Measurements from ENCODE around the gene MRRF.
"Not testable (repeated sequence)": the region's sequence is repeated elsewhere in the genome, so short reads cannot be mapped to it uniquely, and the experiment has no call there.

The MRRF gene

DNA sequence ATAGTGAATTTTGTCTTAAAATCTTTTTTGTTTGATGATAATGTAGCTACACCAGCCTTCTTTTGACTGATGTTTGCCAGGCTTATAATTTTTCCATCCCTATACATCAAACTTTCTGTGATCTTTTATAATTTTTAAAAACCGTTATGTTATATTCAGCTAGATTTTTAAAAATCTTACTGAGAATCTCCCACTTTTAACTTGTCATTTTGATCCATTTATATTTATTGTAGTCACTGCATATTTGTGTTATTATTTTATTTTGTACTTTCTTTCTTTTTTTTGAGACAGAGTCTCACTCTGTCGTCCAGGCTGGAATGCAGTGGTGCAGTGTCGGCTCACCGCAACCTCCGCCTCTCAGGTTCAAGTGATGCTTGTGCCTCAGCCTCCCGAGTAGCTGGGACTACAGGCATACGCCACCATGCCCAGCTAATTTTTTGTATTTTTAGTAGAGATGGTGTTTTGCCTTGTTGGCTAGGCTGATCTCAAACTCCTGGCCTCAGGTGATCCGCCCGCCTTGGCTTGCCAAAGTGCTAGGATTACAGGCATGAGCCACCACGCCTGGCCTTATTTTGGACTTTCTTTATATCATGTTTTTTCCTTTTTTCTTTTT, 12.7 kb downstream of the MRRF start:
- no peak for DNase-seq

DNA sequence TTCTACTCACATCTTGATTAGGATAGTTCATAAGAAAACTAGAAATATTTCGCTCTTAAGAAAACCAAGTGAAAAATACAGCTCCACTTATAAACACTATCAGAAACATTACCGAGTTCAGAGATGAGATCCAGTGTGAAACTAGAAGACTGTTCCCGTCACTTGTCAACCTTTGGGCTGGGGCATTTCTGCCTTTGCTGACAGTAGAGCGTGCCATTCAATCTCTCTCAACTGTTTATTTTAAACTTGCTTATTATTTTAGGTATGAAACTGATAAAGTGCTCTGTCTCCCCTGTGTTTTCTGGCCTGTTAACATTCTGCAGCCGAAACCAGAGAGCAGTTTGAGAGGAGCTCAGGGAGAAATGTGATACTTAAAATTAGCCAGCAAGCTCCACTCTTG, 16.7 kb downstream of the MRRF start:
- no peak for DNase-seq

DNA sequence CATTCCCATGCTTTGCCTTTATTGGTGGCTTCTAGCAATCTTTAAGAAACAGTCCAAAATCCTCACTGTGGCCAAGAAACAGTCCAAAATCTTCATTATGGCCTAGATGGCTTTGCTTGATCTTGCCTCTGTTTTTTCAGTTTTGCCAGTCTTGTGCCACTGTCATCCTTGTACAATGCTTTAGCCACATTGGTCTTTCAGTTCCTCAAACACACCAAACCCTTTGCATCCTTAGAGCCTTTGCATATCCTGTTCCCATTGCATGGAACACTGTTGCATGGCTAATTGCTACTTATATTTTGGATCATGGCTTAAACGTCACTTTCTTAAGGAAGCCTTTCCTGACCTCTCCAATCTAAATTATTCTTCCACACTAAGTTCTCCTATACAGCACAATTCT, 22.1 kb downstream of the MRRF start:
- no peak for DNase-seq

DNA sequence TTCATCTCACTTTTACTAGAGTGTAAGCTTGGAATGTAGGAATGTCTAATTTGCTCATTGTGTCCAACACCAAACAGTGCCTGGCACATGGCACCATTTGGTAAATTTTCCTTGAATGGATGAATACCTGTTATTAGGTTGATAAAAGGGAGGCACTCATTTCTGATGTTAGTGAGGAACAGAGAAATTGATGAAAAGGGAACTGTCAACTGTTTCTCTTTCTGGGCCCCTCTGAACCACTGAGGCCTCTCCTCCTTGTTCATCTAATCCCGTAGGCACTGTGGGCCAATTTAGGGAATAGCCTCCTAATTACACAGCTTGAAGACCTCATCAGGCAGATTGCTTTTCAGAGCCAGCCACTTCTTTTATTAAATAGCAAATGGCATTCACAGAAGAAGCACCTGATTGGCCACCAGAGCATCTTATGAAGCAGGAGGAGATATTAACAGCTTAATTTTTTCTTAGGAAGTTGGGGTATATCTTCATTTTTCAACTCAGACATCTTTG, 22.6 kb downstream of the MRRF start:
- DNase-seq, result no peak

DNA sequence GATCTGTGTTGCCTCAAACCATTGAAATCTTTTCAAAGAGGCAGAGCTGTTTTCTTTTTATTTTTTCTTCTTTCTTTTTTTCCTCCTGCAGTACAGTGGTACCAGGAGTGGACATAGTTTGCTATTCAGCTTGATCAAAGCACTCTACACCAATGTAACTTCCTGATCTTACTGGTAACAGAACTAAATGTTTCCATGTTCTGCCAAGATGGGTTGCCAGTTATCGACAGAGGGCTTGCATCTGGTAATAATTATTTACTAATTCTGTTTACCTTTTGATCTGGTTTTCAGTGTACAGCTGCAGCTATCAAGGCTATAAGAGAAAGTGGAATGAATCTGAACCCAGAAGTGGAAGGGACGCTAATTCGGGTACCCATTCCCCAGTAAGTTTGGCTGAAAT, 26.8 kb downstream of the MRRF start:
- DNase-seq, result no peak

DNA sequence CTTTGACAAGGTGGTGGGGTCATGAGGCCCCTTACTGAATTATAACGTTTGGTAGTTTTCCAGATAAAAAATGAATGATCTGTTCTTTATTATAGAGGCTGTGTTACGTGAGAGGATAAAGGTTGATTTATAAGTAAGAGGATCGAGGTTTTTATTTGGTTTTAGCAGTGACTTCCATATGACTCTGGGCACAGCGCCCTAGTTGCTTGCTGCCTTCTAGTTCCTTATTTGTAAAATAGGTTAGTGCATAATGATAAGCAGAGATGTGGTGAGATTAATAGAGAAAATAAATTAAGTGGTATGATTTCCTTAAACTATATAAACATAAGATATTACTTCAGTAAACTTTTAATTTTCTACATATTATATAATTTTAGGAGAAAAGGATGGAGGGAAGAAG, 29.8 kb downstream of the MRRF start:
- no peak for DNase-seq

DNA sequence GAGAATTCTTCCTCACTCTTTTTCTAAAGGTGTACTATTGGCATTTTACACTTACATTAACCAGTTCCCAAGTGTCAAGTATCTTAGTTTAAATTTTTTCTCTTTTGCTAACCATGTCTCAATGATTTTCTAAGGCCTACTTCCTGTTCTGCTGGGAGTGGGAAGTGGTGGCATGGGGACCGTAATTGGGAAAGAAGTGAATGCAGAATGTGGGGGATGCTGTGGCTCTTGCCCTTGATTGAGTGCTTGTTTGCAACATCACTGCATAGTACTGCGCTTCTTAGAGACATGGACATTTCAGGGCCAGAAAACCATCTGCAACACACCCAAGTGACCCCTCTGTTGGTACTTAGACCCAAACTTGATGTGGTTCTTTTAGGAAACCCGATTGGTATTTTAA, 32.8 kb downstream of the MRRF start:
- no peak for DNase-seq

DNA sequence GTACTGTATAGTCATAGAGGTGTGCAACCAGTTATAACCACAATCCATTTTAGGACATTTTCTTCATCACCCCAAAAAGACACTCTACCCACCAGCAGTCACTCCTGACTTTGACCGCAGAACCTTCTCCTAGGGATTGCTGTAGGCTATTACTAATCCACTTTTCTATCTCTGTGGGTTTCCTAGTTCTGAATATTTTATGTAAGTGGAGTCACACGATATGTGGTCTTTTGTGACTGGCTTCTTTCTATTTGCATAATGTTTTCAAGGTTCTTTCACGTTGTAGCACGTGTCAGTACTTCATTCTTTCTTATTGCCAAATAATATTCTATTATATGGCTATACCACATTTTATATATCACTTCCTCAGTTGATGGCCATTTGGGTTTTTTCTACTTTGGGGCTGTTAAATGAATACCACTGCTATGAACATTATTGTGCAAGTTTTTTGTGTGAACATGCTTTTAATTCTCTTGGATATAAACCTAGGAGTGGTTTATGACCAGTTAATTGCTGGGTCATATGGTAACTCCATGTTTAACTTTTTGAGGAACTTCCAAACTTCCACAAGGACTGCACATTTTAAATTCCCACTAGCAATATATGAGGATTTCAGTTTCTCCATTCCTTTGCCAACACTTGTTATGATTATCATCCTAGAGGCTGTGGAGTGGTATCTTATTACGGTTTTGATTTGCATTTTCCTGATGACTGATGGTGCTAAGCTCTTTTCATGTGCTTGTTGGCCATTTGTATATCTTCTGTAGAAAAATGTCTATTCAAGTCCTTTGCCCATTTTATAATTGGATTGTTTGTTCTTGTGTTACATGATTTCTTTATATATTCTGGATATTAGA, 37.8 kb downstream of the MRRF start:
- DNase-seq, result no peak

DNA sequence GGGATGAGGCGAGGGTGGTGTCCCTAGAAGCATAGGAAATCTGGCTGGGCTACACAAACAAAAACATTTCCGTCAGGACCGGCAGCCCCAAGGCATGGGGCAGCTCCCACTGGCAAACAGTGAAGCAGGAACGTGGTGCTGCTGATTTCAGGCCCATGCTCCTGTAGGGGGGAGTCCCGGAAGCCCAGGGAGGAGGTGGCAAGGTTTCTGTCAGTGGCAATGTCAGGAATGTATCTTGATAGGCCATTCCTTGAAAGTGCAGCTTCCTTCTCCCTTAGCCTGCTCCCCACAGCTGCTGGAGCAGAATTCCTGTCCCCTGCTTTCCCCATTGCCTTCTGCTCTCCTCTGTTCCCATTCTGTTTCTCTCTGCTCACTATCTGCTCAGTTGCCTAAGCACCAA, 42.4 kb downstream of the MRRF start:
- no peak for DNase-seq

DNA sequence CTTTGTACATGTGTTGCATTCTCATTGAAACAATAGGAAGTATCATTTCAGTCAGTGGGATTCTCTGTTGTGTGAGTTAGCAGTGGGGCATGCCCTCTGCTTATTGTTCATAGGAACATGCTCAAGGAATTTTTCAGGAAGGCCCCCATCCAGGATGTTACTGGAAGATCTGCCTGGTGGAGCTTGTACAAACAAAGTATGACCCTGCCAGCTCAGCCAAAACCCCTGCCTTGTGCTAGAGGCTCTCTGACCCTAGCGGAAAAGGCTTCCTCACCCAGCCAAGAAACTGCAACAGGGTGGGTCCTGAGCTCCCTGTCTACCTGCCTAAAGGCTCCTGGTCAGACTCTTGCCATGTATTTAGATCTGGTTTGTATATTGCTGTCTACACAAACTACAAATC, 43.2 kb downstream of the MRRF start:
- no peak for DNase-seq

DNA sequence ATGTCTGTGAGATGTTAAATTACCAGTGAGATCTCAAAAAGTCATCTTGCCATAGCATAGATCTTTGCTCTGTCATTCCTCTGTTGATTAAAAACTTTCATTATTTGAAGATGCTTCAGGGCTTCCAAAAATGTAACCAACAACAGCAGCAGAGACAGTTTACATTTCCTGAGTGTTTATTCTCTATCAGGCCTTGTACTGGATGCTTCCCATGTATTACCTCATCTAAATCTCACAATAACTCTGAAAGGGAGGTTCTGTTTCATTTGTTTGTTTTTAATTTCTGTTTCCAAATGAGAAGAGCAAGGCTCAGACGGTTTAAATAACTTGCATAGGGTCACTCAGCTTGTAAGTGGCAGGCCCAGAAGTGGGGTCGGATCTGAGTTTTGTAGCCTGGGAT, 45.2 kb downstream of the MRRF start:
- no peak for DNase-seq

DNA sequence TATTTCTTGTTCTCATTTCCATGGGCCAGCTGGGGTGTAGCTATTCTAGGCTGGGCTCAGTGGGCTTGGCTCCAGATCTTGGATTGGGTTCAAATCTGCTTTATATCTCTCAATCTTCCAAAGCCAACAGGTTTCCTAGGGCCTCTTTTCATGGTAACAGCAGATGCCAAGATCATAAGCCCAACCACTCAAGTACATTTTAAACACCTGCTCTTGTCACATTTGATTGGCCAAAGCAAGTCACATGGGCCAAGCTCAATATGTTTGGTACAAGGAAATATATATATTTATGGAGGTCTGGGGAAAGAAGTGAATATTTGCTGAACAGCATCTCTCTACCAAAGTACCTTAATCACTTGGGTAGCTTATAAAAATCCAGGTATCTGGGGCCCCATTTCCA, 49.5 kb downstream of the MRRF start:
- peak; percentile 46 for DNase-seq

DNA sequence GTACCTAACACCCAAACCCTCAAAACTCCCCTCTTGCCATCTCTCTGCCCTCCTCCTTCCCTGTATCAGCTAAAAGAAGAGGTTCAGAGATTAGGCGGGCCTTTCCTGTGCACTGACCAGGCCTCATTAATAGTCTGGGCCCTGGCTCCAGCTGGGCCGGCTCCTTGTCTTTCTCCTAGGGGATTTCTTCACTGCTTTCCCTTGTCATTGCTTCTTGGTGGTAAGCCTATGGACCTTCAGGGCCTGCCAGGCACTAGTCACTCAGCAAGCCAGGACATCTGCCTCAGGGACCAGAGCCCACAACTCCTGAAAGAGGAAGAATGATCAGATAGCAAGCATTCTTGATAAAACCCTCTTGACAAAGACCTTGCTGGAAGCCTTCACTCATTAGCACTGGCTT, 50.9 kb downstream of the MRRF start:
- DNase-seq, result no peak

DNA sequence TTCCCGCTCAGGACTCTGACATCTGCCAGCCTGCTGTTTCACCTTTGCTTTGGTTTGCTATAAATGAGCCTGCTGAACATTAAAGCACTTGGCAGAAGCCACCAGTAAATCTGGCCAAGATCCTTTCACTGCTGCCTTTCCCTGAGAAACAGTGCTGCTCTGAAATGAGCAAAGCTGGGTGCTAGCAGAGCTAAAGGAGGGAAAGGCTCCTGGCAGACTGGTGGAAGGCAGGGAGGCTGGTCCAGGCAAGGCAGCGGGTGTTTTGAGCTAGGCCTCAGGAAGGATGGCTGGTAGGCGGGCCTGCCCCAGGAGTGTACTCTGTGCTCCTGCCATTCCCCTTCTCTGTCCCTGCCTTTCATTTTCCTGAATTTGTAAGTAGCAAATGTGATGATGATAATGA, 53.6 kb downstream of the MRRF start:
- no peak for DNase-seq

DNA sequence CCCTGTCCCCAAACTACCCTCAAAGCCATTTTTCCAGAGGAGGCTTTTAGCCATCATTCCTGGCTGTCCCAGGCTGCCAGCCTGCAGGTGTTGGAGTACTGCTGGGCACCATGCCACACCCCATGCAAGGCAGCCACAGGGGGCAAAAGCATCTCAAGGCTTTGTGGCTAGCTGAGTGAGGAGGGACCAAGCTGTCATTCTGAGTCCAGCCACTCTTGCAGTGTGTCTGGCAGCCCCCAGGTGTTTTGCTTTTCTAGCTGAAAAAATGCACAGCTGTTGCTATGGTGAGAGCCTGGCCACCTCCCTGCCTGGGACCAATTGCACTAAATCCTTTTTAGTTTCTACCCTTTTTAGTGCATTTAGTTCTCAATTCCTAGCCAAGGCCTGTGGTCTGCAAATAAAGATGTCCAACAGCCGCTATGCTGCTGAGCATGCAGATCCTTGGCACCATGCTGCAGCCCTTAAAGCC, 55.8 kb downstream of the MRRF start:
- DNase-seq, result no peak

DNA sequence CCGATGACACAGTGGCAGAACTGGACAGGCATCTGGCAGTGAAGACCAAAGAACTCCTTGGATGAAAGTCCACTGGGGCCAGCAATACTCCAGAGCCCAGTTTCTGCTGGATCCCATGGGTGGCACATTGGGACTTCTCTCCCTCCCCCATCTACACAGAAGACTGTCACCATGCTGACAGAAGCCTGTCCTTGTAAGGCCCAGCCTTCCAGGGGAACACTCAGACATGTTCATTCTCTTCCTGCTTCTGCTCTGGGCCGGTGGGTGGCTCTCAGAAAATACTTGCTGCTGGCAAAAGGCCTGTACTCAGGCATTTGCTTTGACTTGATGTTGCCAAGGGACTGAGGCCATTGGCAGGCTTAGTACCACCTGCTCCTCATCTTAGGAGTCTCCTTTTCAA, 57.9 kb downstream of the MRRF start:
- DNase-seq, result no peak

DNA sequence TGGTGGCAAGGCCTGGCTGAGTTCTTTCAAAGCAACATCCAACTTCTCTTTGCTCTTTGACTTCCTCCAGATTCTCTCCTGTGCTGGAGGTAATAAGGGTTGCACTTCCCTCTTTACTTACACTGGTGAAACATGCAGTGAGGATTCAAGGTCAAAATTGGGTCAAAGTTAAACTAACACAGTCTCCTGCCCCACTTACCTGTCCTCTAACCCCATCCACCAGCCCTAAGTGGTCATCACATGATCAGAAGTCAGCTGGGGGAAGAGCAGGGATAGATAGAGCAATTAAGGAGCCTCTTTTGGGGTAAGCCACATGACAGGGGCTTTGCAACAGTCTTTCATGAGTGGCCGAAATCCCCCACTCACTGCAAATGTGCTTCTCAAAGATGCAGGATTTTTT, 60.0 kb downstream of the MRRF start:
- DNase-seq, result not testable (repeated sequence)

DNA sequence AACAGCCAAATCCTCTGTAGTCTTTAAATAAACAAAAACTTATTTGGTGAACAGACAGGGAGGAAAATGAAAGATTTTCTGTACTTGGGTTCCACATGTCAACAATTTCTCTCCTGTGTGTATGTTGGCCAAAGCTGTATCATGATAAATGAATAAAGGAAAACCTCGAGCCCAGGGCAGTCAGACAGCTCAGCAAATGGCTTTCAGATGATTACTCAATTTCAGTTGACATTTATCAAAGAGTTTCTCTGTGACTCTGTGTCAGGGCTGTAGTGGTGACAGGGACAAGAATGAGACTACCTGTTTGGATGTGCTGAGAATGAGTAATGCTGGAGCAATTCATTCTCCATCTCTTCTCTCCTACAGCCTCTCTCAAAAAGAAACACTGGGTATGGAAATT, 60.4 kb downstream of the MRRF start:
- DNase-seq, result no peak

DNA sequence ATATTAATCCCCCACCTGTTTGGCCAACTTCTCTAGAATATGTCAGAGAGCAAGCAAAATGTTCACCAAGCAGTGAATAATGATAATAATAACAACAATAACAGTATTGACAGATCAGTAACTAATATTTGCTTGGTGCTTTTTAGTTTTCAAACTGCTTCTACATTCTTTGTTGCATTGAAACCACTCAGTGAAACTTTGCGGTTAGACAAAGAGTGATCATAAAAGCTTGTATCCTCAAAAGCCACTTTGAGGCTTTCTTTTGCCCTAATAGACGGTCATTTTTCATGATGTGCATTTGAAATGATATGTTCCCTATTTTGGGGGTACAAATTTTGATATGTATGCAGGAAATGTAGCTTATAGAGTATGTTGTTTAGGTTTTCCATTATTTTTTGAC, 62.5 kb downstream of the MRRF start:
- no peak for DNase-seq

DNA sequence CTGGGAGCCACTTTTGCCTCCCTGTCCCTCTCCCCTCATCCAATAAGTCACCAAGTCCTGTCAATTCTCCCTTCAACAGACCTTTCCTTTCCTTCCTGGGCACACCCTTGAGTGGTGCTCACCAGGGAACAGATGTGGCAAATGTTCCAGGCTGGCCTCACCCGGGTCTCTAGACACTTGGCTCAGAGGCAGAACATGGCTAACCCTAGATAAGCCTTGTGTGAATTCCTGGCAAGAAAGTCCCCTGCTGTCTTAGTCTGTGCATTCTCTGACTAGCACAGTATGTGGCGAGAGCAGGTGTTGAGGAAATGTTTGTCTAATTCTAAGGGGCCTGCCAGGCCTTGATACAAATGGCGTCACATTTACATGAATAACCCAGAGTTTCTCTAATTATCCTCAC, 64.9 kb downstream of the MRRF start:
- DNase-seq, result no peak

DNA sequence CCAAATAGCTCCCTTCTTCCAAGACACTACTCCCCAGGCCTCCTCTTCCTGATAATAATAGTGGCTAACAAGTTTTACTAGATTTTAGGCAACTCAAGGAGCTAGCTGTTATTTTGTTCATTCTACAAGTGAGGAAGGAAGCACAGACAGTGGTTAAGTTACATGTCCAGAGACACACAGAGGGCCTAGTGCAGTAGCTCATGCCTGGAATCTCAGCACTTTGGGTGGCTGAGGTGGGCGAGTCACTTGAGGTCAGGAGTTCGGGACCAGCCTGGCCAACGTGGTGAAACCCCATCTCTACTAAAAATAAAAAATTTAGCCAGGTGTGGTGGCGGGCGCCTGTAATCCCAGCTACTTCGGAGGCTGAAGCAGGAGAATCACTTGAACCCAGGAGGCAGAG, 65.8 kb downstream of the MRRF start:
- not testable (repeated sequence) for DNase-seq

DNA sequence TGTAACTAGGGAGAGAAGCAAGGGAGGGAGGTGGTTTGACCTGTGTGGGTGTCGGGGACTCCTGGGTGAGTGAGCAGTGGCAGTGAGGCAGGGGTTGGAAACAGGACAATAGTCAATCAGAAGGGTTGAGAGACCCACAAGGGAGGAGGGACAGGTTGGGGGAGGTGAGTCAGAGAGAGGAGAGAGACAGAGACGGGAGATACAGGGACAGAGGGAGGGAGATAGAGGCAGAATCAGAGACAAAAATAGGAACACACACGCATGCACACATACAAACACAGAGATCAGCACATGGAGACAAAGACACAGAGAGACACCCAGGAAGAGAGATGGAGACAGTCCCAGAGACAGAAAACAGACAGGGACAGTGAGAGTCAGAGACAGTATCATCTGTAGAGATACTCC, 66.8 kb downstream of the MRRF start:
- DNase-seq, result no peak

DNA sequence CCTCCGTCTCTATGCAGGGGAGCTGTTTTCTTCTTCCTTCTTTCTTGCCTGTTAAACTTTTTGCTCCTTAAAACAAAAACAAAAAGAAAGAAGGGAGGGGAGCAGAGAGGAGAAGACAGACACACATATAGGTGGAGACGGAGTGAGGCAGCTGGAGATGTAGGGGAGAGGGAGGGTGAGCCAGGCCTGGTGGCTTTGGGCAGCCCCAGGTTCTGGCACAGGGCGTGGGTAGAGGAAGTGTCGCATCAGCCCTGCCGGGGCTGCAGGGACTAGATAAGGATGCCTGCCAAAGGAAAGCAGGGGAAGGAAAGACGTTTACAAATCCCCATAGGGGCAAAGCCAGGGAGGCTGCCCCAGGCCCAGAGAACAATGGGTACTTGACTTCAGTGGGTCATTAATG, 67.4 kb downstream of the MRRF start:
- no peak for DNase-seq

DNA sequence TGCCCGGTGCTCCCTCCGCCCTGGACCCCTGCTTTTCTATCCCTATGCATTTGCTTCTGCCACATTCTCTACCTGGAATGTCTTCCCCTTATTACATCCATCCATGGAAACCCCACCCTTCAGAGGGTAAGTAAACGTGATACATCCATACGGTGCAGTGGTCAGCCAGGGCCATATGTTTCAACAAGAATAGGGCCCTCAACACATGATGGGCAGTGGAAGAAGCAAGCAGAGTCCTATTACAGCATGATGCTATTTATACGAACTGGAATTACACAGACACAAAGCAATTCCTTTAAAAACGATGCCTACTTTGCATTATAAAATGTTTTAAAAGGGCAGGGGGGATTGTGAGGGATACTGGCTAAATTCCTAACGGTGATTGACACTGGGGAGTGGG, 68.0 kb downstream of the MRRF start:
- no peak for DNase-seq
